Adrenal gland (tissue), 5 donors: Measurements from ENCODE around the gene PLSCR5.

Experiments
- POLR2A ChIP-seq, 2 donors: fragments of 450-650 bp; IDR thresholded peaks; one replicate each; pipeline ENCODE4 v1.6.1; 2017; ENCODE audit warnings: antibody characterized with exemption in 2 of 2, mild to moderate bottlenecking in 2 of 2, moderate library complexity in 1 of 2
- TF ChIP-seq, protein P1 (sequence below), 6 experiments: fragments of 450-650 bp in 4 of 6; fragments of 200-600 bp in 2 of 6; sonication (generic) in 1 of 6; IDR thresholded peaks; 1 replicate in 5 of 6; 2 replicates in 1 of 6; pipeline versions ENCODE4 v1.5.1 to v1.8.0; 2016 to 2021; ENCODE audit warnings: antibody characterized with exemption in 6 of 6, mild to moderate bottlenecking in 2 of 6, moderate library complexity in 1 of 6
- donor health status: DM: no; HTN: no; CAD: no.

DNA sequence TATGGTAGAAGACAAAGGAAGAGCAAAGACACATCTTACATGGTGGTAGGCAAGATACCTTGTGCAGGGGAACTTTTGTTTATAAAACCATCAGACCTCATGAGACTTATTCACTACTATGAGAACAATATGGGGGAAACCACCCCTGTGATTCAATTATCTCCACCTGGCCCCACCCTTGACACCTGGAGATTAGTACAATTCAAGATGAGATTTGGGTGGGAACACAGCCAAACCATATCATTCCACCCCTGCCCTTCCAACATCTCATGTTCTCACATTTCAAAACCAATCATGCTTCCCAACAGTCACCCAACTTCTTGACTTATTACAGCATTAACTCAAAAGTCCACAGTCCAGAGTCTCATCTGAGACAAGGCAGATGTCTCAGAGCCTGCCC, 39.0 kb downstream of the PLSCR5 start:
- TF ChIP-seq, protein P1, sequence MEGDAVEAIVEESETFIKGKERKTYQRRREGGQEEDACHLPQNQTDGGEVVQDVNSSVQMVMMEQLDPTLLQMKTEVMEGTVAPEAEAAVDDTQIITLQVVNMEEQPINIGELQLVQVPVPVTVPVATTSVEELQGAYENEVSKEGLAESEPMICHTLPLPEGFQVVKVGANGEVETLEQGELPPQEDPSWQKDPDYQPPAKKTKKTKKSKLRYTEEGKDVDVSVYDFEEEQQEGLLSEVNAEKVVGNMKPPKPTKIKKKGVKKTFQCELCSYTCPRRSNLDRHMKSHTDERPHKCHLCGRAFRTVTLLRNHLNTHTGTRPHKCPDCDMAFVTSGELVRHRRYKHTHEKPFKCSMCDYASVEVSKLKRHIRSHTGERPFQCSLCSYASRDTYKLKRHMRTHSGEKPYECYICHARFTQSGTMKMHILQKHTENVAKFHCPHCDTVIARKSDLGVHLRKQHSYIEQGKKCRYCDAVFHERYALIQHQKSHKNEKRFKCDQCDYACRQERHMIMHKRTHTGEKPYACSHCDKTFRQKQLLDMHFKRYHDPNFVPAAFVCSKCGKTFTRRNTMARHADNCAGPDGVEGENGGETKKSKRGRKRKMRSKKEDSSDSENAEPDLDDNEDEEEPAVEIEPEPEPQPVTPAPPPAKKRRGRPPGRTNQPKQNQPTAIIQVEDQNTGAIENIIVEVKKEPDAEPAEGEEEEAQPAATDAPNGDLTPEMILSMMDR (IDR thresholded peaks at IDR 0.05): no peak
- no peak for TF ChIP-seq POLR2A (IDR thresholded peaks at IDR 0.05)
